ENCODE measurements around the gene VPS37D. TPM values are rescaled to one million over a fixed set of nuclear protein-coding genes. Genes with fewer than 3 reads are reported as not detected.

VPS37D gene
- total RNA-seq, 1 donor from 2014 or later = 17.2 TPM

GRCh38 chr7:73679709-73680108, 12.1 kb downstream of the VPS37D start:
- H3K27me3 Mint-ChIP-seq (ENCODE audit: unreplicated experiment) = peaks cover 3% of the 10 kb centered on the region
- peaks cover 13% of the 10 kb centered on the region for H3K4me1 Mint-ChIP-seq (ENCODE audit: low read depth, unreplicated experiment)
- peaks cover 10% of the 10 kb centered on the region for H3K9me3 Mint-ChIP-seq (ENCODE audit: unreplicated experiment)
- H3K36me3 Mint-ChIP-seq (ENCODE audit: unreplicated experiment) = peaks cover 4% of the 10 kb centered on the region
- no peak overlapping the region for H3K27ac Mint-ChIP-seq (ENCODE audit: unreplicated experiment)
- TF ChIP-seq CTCF (IDR thresholded peaks at IDR 0.05; ENCODE audit: partially characterized antibody, unreplicated experiment) = no peak
- no peak overlapping the region for H3K4me3 Mint-ChIP-seq (ENCODE audit: unreplicated experiment)
- DNase-seq = no peak

- no peak overlapping the region for H3K4me3 Mint-ChIP-seq (ENCODE audit: unreplicated experiment)
These were observed 12.9 kb downstream of the VPS37D start for GRCh38 chr7:73680501-73680900.

GRCh38 chr7:73681031-73681430, 13.4 kb downstream of the VPS37D start:
- H3K9me3 Mint-ChIP-seq (ENCODE audit: unreplicated experiment) = peaks cover 10% of the 10 kb centered on the region
- H3K36me3 Mint-ChIP-seq (ENCODE audit: unreplicated experiment) = peaks cover 4% of the 10 kb centered on the region

More at GRCh38 chr7:73680501-73680900, 12.9 kb downstream of the VPS37D start:
- peaks cover 10% of the 10 kb centered on the region for H3K9me3 Mint-ChIP-seq (ENCODE audit: unreplicated experiment)
- peaks cover 4% of the 10 kb centered on the region for H3K36me3 Mint-ChIP-seq (ENCODE audit: unreplicated experiment)
- H3K4me1 Mint-ChIP-seq (ENCODE audit: low read depth, unreplicated experiment) = peaks cover 13% of the 10 kb centered on the region
- TF ChIP-seq CTCF (IDR thresholded peaks at IDR 0.05; ENCODE audit: partially characterized antibody, unreplicated experiment) = no peak
- no peak overlapping the region for H3K27ac Mint-ChIP-seq (ENCODE audit: unreplicated experiment)
- no peak for DNase-seq
- H3K27me3 Mint-ChIP-seq (ENCODE audit: unreplicated experiment) = peaks cover 3% of the 10 kb centered on the region

GRCh38 chr7:73682745-73683055, 15.1 kb downstream of the VPS37D start:
- Mint-ChIP-seq H3K36me3 (ENCODE audit: unreplicated experiment) (peaks cover 4% of the 10 kb centered on the region), H3K27me3 (ENCODE audit: unreplicated experiment) (peaks cover 3% of the 10 kb centered on the region), H3K4me3 (ENCODE audit: unreplicated experiment) (peak overlapping the region; percentile 100), H3K9me3 (ENCODE audit: unreplicated experiment) (peaks cover 10% of the 10 kb centered on the region), H3K4me1 (ENCODE audit: low read depth, unreplicated experiment) (peaks cover 13% of the 10 kb centered on the region), H3K27ac (ENCODE audit: unreplicated experiment) (peak overlapping the region; percentile 64)
- DNase-seq = no peak
- TF ChIP-seq CTCF (IDR thresholded peaks at IDR 0.05; ENCODE audit: partially characterized antibody, unreplicated experiment) = no peak

More at GRCh38 chr7:73681031-73681430, 13.4 kb downstream of the VPS37D start:
- no peak for TF ChIP-seq CTCF (IDR thresholded peaks at IDR 0.05; ENCODE audit: partially characterized antibody, unreplicated experiment)
- Mint-ChIP-seq H3K27ac (ENCODE audit: unreplicated experiment) (no peak overlapping the region), H3K4me1 (ENCODE audit: low read depth, unreplicated experiment) (peaks cover 13% of the 10 kb centered on the region), H3K27me3 (ENCODE audit: unreplicated experiment) (peaks cover 3% of the 10 kb centered on the region), H3K4me3 (ENCODE audit: unreplicated experiment) (peak overlapping the region; percentile 39)
- DNase-seq = no peak

- Mint-ChIP-seq H3K36me3 (ENCODE audit: unreplicated experiment) (peaks cover 4% of the 10 kb centered on the region), H3K27me3 (ENCODE audit: unreplicated experiment) (peaks cover 3% of the 10 kb centered on the region), H3K9me3 (ENCODE audit: unreplicated experiment) (peaks cover 10% of the 10 kb centered on the region), H3K27ac (ENCODE audit: unreplicated experiment) (peak within 1 kb of the TSS; percentile 88), H3K4me3 (ENCODE audit: unreplicated experiment) (peak within 1 kb of the TSS; percentile 100), H3K4me1 (ENCODE audit: low read depth, unreplicated experiment) (peaks cover 13% of the 10 kb centered on the region)
- DNase-seq = peak; percentile 96
- TF ChIP-seq CTCF (IDR thresholded peaks at IDR 0.05; ENCODE audit: partially characterized antibody, unreplicated experiment) = no peak
These were observed 15.6 kb downstream of the VPS37D start, which contains the start of the genes BUD23 and DNAJC30 for GRCh38 chr7:73683056-73683787. Gene BUD23, plus strand, starts transcription at chr7:73683597. Its CDS starts 29 bp downstream, at chr7:73683626. Gene DNAJC30, minus strand, starts transcription at chr7:73683453. Its CDS starts 30 bp downstream, at chr7:73683423.
